GM12875 (cell line): ENCODE results near the gene MATN4.

Experiments used
- H3K4me3 ChIP-seq: one replicate; pipeline ENCODE4 v1.5.1; 2011; ENCODE audit warnings: low read depth, low read length, control low read depth
- CTCF ChIP-seq: IDR thresholded peaks from 2 replicates; pipeline ENCODE4 v1.5.1; 2011; ENCODE audit warnings: low read depth, mild to moderate bottlenecking, control low read depth, inconsistent platforms, low read length, moderate library complexity, borderline replicate concordance; ENCODE audit not compliant: insufficient read depth

MATN4 gene

DNA sequence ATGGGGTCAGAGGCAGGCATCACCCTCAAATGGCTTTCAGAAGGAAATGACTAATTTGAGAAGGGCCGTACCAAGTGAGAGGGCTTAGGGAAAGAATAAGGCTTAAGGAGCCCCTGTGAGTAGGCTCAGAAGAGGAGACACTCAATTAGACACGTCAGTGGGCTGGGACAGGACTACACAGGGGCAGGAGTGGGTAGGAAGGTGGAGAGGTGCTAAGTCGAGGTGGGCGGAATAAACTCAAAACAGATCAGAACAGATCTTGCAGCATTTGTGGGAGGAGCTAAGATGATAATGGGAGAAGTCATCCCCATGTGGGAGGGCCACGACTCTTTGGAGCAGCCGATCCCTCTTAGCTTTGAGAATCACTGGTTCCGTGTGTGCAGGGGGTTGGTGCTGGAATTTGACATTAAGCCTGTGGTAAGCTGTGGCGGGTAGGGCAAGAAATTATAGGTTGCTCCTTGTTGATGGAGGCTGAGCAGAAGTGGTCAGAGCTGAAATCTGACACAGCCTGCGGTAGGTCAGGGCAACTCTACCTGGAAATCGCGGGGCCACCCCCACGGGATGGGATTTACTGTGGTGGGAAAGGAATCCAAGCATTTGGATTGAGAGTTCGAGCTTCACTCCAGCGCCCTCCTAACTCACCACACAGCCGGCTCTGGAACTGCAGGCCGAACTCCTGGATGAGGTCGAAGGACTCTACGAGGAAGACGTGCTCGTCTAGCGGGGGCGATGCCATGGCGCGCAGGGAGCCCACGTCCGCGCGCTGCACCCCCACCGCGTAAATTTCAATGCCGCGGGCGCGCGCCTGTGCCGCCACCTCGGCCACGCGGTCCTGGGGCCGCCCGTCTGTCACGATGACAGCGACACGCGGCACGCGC lies 4.3 kb downstream of the MATN4 start:
- TF ChIP-seq CTCF, result no peak

GRCh38 chr20:45301824-45302271 lies 6.3 kb downstream of the MATN4 start:
- no peak overlapping the region for H3K4me3 ChIP-seq
- TF ChIP-seq CTCF, result no peak

More for the DNA sequence above, 4.3 kb downstream of the MATN4 start:
- H3K4me3 ChIP-seq, result no peak overlapping the region

GRCh38 chr20:45300961-45301360 lies 7.1 kb downstream of the MATN4 start:
- H3K4me3 ChIP-seq, result no peak overlapping the region
- TF ChIP-seq CTCF, result peak; percentile 71; the same call in 1 of the 2 replicates

- no peak overlapping the region for H3K4me3 ChIP-seq
- TF ChIP-seq CTCF, result no peak
Observed at GRCh38 chr20:45299786-45300185, 8.3 kb downstream of the MATN4 start.

DNA sequence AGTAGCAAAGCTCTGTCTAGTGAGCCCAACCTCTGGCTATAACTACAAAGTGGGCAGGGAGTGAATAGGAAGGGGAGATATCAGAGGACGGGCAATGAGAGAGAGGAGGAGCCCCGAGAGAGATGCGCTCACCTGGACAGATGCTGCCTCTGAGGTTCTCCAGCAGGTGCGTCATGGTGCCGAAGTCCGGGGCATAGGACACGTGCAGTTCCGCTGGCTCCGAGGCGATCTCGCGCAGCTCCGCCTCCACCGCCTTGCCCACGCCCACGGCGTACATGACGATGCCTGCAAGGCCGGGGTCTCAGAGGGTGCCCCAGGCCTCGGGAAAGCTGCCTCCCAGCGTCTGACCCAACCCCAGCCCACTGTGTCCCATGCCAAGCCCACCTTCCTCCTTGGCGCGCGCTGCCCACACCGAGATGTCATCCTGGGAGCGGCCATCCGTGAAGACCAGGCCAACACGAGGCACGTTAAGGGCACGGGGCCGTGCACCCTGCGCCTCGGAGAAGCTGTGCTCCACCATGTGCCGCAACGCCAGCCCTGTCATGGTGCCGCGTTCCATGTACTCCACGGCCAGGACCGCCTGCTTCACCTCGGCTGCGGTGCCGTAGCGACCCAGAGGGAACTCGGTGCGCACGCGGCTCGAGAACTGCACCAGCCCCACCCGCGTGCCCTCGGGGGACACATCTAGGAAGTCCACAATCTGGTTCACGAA lies 10.2 kb downstream of the MATN4 start:
- no peak overlapping the region for H3K4me3 ChIP-seq

GRCh38 chr20:45294659-45295058 lies 13.4 kb downstream of the MATN4 start:
- no peak overlapping the region for H3K4me3 ChIP-seq
- TF ChIP-seq CTCF, result no peak

More for the DNA sequence above, 10.2 kb downstream of the MATN4 start:
- no peak for TF ChIP-seq CTCF
